ENCODE measurements around the gene UFD1. TPM values are rescaled to one million over a fixed set of nuclear protein-coding genes. Genes with fewer than 3 reads are reported as not detected.
A peak's percentile ranks its signal among the peaks of the same experiment; 100 is the strongest.
"Not testable (repeated sequence)": the region's sequence is repeated elsewhere in the genome, so short reads cannot be mapped to it uniquely, and the experiment has no call there.

The UFD1 gene
- total RNA-seq, 4 donors from 2014 or later = 39.2 to 74.3 (median 43.5) TPM

DNA sequence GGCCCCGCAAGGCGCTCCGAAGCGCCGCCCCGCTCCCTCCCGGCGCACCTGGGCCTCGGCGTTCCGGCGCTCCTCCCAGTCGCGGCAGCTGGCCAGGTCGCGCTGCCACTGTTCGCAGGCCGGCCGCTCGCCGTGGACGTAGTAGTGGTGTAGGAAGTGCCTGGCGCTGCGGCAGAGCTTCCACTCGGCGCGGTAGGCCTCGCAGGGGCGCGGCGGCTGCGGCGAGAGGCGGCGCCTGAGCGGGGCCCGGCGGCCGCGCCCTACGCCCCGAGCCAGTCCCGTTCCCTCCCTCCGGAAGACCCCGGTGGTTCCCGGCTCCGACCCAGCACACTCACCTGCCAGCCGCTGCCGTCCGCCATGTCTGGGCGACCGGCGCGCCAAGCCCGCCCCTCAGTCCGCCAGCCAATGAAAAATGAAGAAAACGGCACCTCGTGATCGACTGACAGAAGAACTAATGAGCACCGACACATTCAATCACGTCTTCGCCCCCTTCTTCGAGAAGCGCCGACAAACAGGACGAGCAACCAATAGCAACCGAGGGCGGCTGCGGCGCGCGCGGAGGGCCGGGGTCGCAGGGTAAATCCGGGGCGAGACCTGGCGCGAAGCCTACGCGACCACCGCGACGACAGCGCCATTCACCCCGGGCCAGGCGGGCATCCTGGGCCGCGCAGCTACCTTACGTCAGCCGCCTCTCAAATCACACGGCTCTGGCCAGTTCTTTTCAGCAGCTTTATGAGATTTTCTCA lies 31.5 kb downstream of the UFD1 start, which contains the start of gene C22orf39:
Gene C22orf39, minus strand, starts transcription at position 382 of the 746 bp plus-strand sequence. Its CDS starts 23 bp downstream, at position 359.
- H3K9me3 ChIP-seq = no peaks in the 10 kb centered on the region
- peak; percentile 90 to 95 (median 93) for DNase-seq
- peak within 1 kb of the TSS; percentile 73 to 98 (median 80) for H3K4me3 ChIP-seq
- H3K27ac ChIP-seq = peak within 1 kb of the TSS; percentile 92 to 100 (median 95)
- peak; percentile 79 to 91 for TF ChIP-seq POLR2A (IDR thresholded peaks at IDR 0.05)
- TF ChIP-seq CTCF (IDR thresholded peaks at IDR 0.05) = no peak
- peaks cover 0 to 26% (median 6%) of the 10 kb centered on the region in 4 donors for H3K4me1 ChIP-seq
- H3K36me3 ChIP-seq = peaks cover 0 to 28% (median 0%) of the 10 kb centered on the region in 3 donors
- H3K27me3 ChIP-seq = no peaks in the 10 kb centered on the region

DNA sequence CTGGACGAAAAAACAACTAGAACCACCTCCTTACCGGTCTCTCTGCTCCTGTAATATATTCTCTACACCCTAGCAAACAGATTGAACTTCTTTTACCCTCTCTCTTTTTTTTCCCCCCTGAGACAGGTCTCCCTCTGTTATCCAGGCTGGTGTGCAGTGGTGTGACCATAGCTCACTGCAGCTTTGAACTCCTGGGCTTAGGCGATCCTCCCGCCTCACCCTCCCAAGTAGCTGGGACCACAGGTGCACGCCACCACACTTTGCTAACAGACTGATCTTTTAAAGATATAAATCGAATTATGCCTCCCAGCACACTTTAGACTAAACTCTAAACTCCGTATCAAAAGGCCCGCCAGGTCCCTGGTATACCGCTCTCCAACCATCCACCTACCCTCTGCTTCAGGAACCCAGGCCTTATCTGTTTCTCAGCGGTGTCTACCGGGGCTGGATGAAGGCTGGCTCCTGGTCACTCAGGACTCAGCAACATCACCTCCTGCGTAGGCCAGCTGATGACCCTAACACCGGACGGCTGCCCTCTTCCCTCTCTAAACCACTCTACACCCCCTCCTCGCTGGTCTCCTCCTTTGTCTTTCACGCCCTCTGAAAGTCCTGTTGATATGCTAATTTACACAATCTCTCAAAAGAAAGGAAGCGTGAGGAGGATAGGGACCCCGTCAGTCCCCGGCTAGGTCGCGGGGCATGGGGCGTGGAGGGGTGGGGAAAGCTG lies 32.2 kb downstream of the UFD1 start:
- Histone ChIP-seq H3K27ac (peak overlapping the region; percentile 92 to 100 (median 95)), H3K27me3 (no peaks in the 10 kb centered on the region), H3K4me3 (peak overlapping the region; percentile 73 to 98 (median 80)), H3K9me3 (no peaks in the 10 kb centered on the region), H3K36me3 (peaks cover 0 to 20% (median 0%) of the 10 kb centered on the region in 3 donors), H3K4me1 (peaks cover 0 to 26% (median 6%) of the 10 kb centered on the region in 4 donors)
- TF ChIP-seq CTCF (IDR thresholded peaks at IDR 0.05) = no peak
- no peak for TF ChIP-seq POLR2A (IDR thresholded peaks at IDR 0.05)
- peak in 1 of 3 donors; percentile 52 for DNase-seq

DNA sequence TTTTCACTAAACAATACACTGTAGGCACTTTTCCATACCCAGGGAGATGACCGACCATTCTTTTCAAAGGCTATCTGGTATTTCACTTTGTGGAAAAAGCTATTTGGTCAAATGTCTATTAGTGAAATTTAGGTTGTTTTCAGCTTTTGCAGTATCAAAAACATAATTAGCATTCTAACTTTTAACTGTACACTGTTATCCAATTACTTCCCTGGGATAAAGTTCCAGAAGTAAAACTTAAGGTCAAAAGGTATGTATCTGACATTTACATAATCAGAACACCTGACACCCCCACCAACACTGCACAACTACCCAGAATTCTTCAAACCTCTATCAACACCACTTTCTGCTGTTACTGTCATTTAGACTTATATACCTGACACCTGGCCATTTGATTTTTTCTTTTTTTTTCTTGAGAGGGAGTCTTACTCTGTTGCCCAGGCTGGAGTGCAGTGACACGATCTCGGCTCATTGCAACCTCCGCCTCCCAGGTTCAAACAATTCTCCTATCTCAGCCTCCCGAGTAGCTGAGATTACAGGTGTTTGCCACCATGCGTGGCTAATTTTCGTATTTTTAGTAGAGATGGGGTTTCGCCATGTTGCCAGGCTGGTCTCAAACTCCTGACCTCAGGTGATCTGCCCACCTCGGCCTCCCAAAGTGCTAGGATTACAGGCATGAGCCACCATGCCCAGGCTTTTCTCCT lies 33.6 kb downstream of the UFD1 start:
- H3K27me3 ChIP-seq, DNase-seq, H3K27ac ChIP-seq, H3K4me3 ChIP-seq, H3K9me3 ChIP-seq: not testable (repeated sequence)
- Histone ChIP-seq H3K36me3 (peaks cover 0 to 12% (median 0%) of the 10 kb centered on the region in 3 donors), H3K4me1 (peaks cover 0 to 26% (median 6%) of the 10 kb centered on the region in 4 donors)

DNA sequence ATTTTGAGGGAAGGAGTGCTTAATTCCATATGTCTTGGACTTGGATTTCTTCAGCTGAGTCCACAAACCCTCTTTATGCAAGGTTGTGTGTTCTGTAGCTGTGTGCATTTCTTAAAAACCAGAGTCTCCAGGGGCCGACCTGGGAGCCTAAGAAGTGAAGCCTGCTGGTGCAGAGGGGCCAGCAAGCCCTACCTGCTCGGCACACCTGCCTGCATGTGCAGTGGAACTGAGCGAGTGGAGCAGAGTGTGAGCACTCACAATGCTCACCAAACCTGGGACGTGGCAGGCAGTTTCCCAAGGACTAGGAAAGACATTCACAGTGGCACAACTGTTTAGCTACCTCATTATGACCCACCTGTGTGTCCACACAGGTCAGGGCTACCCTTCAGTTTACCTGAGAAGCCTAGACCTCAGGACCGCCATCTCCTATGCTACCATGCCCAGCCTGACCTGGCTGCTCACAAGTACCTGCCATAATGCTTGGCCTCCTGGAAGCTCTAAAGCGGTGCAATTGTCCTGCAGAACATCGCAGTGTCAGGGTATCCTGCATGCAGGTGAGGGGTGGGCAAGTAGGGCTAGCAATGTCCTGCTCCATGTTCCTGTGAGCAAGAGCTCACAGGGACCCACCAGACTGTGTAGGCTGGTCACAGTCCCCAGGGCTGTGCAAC lies 35.3 kb downstream of the UFD1 start:
- peaks cover 0 to 12% (median 0%) of the 10 kb centered on the region in 3 donors for H3K36me3 ChIP-seq
- no peaks in the 10 kb centered on the region for H3K27me3 ChIP-seq
- H3K4me1 ChIP-seq = peaks cover 0 to 23% (median 6%) of the 10 kb centered on the region in 4 donors
- no peak overlapping the region for H3K4me3 ChIP-seq
- no peaks in the 10 kb centered on the region for H3K9me3 ChIP-seq
- TF ChIP-seq CTCF (IDR thresholded peaks at IDR 0.05) = no peak
- H3K27ac ChIP-seq = no peak overlapping the region
- no peak for DNase-seq

DNA sequence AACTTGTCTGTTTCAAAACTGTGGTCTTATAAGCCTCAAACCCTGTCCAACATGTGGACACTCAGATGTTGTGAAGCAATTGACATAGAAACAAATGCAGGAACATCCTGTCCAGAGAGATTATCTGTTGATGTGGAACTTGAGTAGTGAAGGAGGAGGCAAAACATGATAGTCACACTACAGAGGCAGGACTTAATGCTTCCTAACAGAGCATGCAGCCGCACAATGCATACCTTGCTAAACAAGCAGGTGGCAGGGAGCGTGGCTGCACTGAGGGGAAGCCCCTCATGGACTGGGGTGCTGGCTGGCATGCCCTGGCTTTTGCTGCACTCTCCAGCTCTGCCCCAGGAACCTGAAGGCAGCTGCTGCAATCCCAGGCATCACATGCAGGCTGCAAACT lies 36.8 kb downstream of the UFD1 start:
- Histone ChIP-seq H3K27ac (no peak overlapping the region), H3K4me1 (peaks cover 0 to 15% (median 4%) of the 10 kb centered on the region in 4 donors), H3K27me3 (no peaks in the 10 kb centered on the region), H3K4me3 (no peak overlapping the region), H3K9me3 (no peaks in the 10 kb centered on the region), H3K36me3 (peaks cover 0 to 13% (median 0%) of the 10 kb centered on the region in 3 donors)
- TF ChIP-seq CTCF (IDR thresholded peaks at IDR 0.05) = no peak
- TF ChIP-seq POLR2A (IDR thresholded peaks at IDR 0.05) = no peak
- no peak for DNase-seq

Data from Peyer's patch (tissue), 4 donors.